GM12874 (cell line): ENCODE results near the gene CDH13.

Source experiments
- CTCF ChIP-seq: IDR thresholded peaks from 2 replicates; pipeline ENCODE4 v1.5.1; 2011; ENCODE audit warnings: low read depth, mild to moderate bottlenecking, control low read depth, low read length, moderate library complexity; ENCODE audit not compliant: insufficient read depth

CDH13 gene

GRCh38 chr16:83162791-83163190, 536.0 kb downstream of the CDH13 start:
- no peak for TF ChIP-seq CTCF

GRCh38 chr16:83164816-83165215, 538.0 kb downstream of the CDH13 start:
- TF ChIP-seq CTCF = no peak

GRCh38 chr16:83171396-83171795, 544.6 kb downstream of the CDH13 start:
- no peak for TF ChIP-seq CTCF

GRCh38 chr16:83174671-83175070, 547.9 kb downstream of the CDH13 start:
- no peak for TF ChIP-seq CTCF

- TF ChIP-seq CTCF = no peak
These were observed 550.0 kb downstream of the CDH13 start for GRCh38 chr16:83176802-83177201.

GRCh38 chr16:83185902-83186301, 559.1 kb downstream of the CDH13 start:
- no peak for TF ChIP-seq CTCF

- TF ChIP-seq CTCF = no peak
These were observed 560.6 kb downstream of the CDH13 start for GRCh38 chr16:83187405-83187804.

- TF ChIP-seq CTCF = no peak
These were observed 570.0 kb downstream of the CDH13 start for GRCh38 chr16:83196796-83197195.
